Calu3 (cell line): ENCODE measurements around the gene ATP5F1D. TPM values are rescaled to one million over a fixed set of nuclear protein-coding genes. Genes with fewer than 3 reads are reported as not detected.

Experiments
- BruUV-seq: library from RNA; stranded (reverse); fragments of 400-500 nt; replicated peaks from 2 replicates; lab custom pipeline; 2021; lab: Mats Ljungman, UMichigan
- CTCF ChIA-PET: fragments of 300-600 bp; sonication (Branson Sonifier 250); formaldehyde crosslinking; loops from one replicate; lab custom pipeline; 2022; ENCODE audit warnings: antibody characterized with exemption; lab: Charles Lee
- DNase-seq: peaks from one replicate; pipeline ENCODE4 v3.0.0; 2022
- H3K27ac Mint-ChIP-seq: one replicate; pipeline ENCODE4 v1.8.0; 2022; ENCODE audit warnings: mixed read lengths; ENCODE audit not compliant: unreplicated experiment
- H3K27me3 Mint-ChIP-seq: one replicate; pipeline ENCODE4 v1.8.0; 2022; ENCODE audit warnings: mixed read lengths; ENCODE audit not compliant: unreplicated experiment
- H3K36me3 Mint-ChIP-seq: one replicate; pipeline ENCODE4 v1.8.0; 2022; ENCODE audit warnings: mild to moderate bottlenecking, moderate library complexity, mixed read lengths; ENCODE audit not compliant: insufficient read depth, unreplicated experiment
- H3K4me1 Mint-ChIP-seq: one replicate; pipeline ENCODE4 v1.8.0; 2022; ENCODE audit warnings: mild to moderate bottlenecking, low read depth, mixed read lengths; ENCODE audit not compliant: unreplicated experiment
- H3K4me3 Mint-ChIP-seq: one replicate; pipeline ENCODE4 v1.8.0; 2022; ENCODE audit warnings: mild to moderate bottlenecking, low read depth, moderate library complexity, mixed read lengths; ENCODE audit not compliant: unreplicated experiment
- H3K9me3 Mint-ChIP-seq: one replicate; pipeline ENCODE4 v1.8.0; 2022; ENCODE audit warnings: low read depth, mixed read lengths; ENCODE audit not compliant: unreplicated experiment
- CTCF ChIP-seq: fragments of 200-600 bp; IDR thresholded peaks from one replicate; pipeline ENCODE4 v1.8.0; 2022; ENCODE audit warnings: antibody characterized with exemption; ENCODE audit not compliant: unreplicated experiment
- intact Hi-C: fragments of 100-400 bp; cut with micrococcal nuclease; formaldehyde crosslinking; loops from one replicate; pipeline ENCODE4 v1.10.0; 2022; ENCODE audit not compliant: unreplicated experiment
- total RNA-seq: library from RNA; stranded (reverse); gene quantifications from 2 replicates; pipeline ENCODE4 v1.2.3, GENCODE V29; 2022

The ATP5F1D gene
- total RNA-seq, 1 experiment from 2014 or later, result 91.8 TPM

- CTCF ChIA-PET, result interaction anchor here (0.7 kb wide), 1 partner anchor 40 kb away, joined by 6 read pairs; no protein-coding TSS in a partner anchor
- BruUV-seq, result no TSS peak
- peak overlapping the region; percentile 34 for H3K4me3 Mint-ChIP-seq
- intact Hi-C loops, result no loop called here
- H3K27ac Mint-ChIP-seq, result no peak overlapping the region
- no peak for TF ChIP-seq CTCF
- peaks cover 32% of the 10 kb centered on the region for H3K27me3 Mint-ChIP-seq
- H3K36me3 Mint-ChIP-seq, result peaks cover 16% of the 10 kb centered on the region
- H3K9me3 Mint-ChIP-seq, result no peaks in the 10 kb centered on the region
- peaks cover 8% of the 10 kb centered on the region for H3K4me1 Mint-ChIP-seq
- DNase-seq, result no peak
Observed at GRCh38 chr19:1284293-1284978, 42.9 kb downstream of the ATP5F1D start.

GRCh38 chr19:1284979-1285736 is 43.6 kb downstream of the ATP5F1D start:
- Mint-ChIP-seq H3K4me3 (peak overlapping the region; percentile 34), H3K4me1 (peaks cover 8% of the 10 kb centered on the region), H3K27me3 (peaks cover 32% of the 10 kb centered on the region), H3K36me3 (peaks cover 9% of the 10 kb centered on the region), H3K27ac (no peak overlapping the region), H3K9me3 (no peaks in the 10 kb centered on the region)
- no peak for TF ChIP-seq CTCF
- no peak for DNase-seq
- no TSS peak for BruUV-seq
- CTCF ChIA-PET, result no interaction called here
- intact Hi-C loops, result no loop called here

GRCh38 chr19:1285737-1286360 is 44.3 kb downstream of the ATP5F1D start, which contains the start of gene EFNA2:
Gene EFNA2 (plus strand): TSS chr19:1285873. CDS start chr19:1286169, 296 bp downstream.
- peak within 1 kb of the TSS; percentile 67 for H3K4me3 Mint-ChIP-seq
- no peak for DNase-seq
- no peak within 1 kb of the TSS for H3K27ac Mint-ChIP-seq
- H3K36me3 Mint-ChIP-seq, result peaks cover 9% of the 10 kb centered on the region
- CTCF ChIA-PET, result no interaction called here
- peaks cover 8% of the 10 kb centered on the region for H3K4me1 Mint-ChIP-seq
- TF ChIP-seq CTCF, result no peak
- H3K9me3 Mint-ChIP-seq, result no peaks in the 10 kb centered on the region
- peaks cover 32% of the 10 kb centered on the region for H3K27me3 Mint-ChIP-seq
- intact Hi-C loops, result no loop called here
- BruUV-seq, result no TSS peak

- H3K9me3 Mint-ChIP-seq, result no peaks in the 10 kb centered on the region
- no TSS peak for BruUV-seq
- TF ChIP-seq CTCF, result no peak
- DNase-seq, result no peak
- peaks cover 9% of the 10 kb centered on the region for H3K36me3 Mint-ChIP-seq
- H3K4me1 Mint-ChIP-seq, result peaks cover 8% of the 10 kb centered on the region
- no peak overlapping the region for H3K27ac Mint-ChIP-seq
- H3K27me3 Mint-ChIP-seq, result peaks cover 32% of the 10 kb centered on the region
- CTCF ChIA-PET, result no interaction called here
- intact Hi-C loops, result no loop called here
- peak overlapping the region; percentile 67 for H3K4me3 Mint-ChIP-seq
Observed at GRCh38 chr19:1286487-1287353, 45.2 kb downstream of the ATP5F1D start.
